ENCODE data around the gene KCNN4.
"Not testable (repeated sequence)": the region's sequence is repeated elsewhere in the genome, so short reads cannot be mapped to it uniquely, and the experiment has no call there.

Gene KCNN4

DNA sequence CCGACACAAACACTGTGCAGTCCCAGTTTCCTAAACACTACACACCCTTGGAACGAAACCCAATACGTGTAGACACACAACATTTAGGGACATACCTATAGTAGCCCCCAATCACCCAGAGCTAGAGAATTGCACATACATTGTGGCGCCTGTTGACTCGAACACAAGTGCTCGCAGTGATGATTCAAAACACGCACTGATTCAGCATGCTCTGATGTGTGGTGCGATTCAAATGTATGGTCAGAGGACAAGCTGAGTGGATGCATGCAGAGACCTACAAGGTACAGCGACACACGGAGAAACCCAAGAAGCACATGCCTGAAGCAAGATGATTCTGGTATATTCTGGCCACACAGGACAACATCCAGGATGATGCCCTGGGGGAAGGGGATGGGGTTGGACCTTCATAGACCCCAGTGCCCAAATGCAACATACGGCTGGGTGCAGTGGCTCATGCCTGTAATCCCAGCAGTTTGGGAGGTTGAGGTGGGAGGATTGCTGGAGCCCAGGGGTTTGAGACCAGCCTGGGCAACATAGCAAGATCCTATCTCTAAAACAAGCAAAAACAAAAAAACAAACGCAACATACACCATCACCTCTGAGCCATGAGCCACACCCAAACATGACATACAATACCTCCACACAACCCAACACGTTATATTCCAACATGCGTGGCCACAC is 997 bp upstream of the KCNN4 start:
- H3K9ac ChIP-seq (ENCODE audit: low read depth, low read length) = no peak overlapping the region
- H3K27me3 ChIP-seq (ENCODE audit: control insufficient read depth, insufficient read depth, low read length) = no peaks in the 10 kb centered on the region
- no peak overlapping the region for H3K27ac ChIP-seq (ENCODE audit: low read depth, low read length)
- H3K9me3 ChIP-seq (ENCODE audit: control insufficient read depth, insufficient read depth, low read length) = no peaks in the 10 kb centered on the region
- no peak overlapping the region for H3K4me3 ChIP-seq (ENCODE audit: low read depth, low read length)
- no peaks in the 10 kb centered on the region for H3K36me3 ChIP-seq (ENCODE audit: control insufficient read depth, insufficient read depth, low read length)
- peaks cover 21% of the 10 kb centered on the region for H3K4me1 ChIP-seq (ENCODE audit: control insufficient read depth, insufficient read depth, low read length)

- Histone ChIP-seq H3K9me3 (ENCODE audit: control insufficient read depth, insufficient read depth, low read length) (no peaks in the 10 kb centered on the region), H3K27ac (ENCODE audit: low read depth, low read length) (no peak overlapping the region), H3K27me3 (ENCODE audit: control insufficient read depth, insufficient read depth, low read length) (peaks cover 9% of the 10 kb centered on the region), H3K36me3 (ENCODE audit: control insufficient read depth, insufficient read depth, low read length) (no peaks in the 10 kb centered on the region), H3K4me3 (ENCODE audit: low read depth, low read length) (no peak overlapping the region), H3K9ac (ENCODE audit: low read depth, low read length) (no peak overlapping the region), H3K4me1 (ENCODE audit: control insufficient read depth, insufficient read depth, low read length) (peaks cover 21% of the 10 kb centered on the region)
Observed at GRCh38 chr19:43779820-43780219, 953 bp downstream of the KCNN4 start.

DNA sequence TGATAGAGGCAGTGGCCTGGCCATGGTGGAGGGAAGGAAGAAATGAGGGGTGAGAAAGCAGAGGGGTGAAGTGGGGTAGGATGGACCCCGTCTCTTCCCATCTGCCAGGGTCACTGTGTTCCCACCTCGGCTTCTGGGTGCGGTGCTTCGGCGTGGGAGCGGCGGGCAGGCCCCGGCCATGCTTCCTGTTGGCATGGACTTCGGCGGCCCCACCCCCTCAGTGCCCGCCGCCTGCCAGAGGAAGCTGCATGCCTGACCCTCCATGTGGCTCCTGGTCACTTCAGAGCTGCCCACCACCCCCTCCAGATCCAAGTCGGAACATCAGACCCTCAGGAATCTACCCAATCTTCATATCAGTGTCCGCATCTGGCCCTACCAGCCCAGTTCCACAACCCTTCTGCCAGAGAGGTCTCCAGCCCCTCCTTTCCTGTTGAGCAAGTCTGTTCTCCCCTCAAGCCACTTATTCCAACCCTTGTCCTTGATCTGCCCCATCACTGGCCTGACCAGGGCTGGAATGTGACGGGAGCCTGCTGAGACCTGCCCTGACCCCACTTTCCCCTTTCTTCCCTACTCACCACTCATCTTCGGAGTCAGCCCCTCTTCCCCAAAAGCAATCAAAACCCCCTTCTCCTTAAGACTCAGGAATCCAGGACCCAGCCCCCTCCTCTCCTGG is 1.5 kb downstream of the KCNN4 start:
- no peak overlapping the region for H3K9ac ChIP-seq (ENCODE audit: low read depth, low read length)
- peaks cover 13% of the 10 kb centered on the region for H3K27me3 ChIP-seq (ENCODE audit: control insufficient read depth, insufficient read depth, low read length)
- peaks cover 21% of the 10 kb centered on the region for H3K4me1 ChIP-seq (ENCODE audit: control insufficient read depth, insufficient read depth, low read length)
- no peaks in the 10 kb centered on the region for H3K9me3 ChIP-seq (ENCODE audit: control insufficient read depth, insufficient read depth, low read length)
- H3K36me3 ChIP-seq (ENCODE audit: control insufficient read depth, insufficient read depth, low read length) = no peaks in the 10 kb centered on the region
- no peak overlapping the region for H3K27ac ChIP-seq (ENCODE audit: low read depth, low read length)
- H3K4me3 ChIP-seq (ENCODE audit: low read depth, low read length) = no peak overlapping the region

DNA sequence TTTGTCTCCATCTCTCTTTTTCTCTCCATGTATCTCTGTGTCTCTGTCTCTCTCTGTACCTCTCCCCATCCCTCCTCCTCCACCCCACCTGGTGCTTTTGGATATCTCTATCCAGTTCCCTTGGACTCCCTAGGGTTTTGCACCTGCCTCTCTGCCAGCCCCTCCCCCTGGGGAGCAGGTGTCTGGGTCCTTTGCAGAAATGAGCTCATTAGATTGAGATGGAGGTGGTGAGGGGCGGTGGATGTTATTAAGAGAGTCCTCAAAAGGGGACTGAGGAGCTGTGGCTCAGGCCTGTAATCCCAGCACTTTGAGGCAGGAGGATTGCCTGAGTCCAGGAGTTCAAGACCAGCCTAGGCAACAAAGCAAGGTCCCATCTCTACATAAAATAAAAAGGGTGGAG is 2.1 kb downstream of the KCNN4 start:
- Histone ChIP-seq H3K27ac (ENCODE audit: low read depth, low read length) (no peak overlapping the region), H3K9ac (ENCODE audit: low read depth, low read length) (no peak overlapping the region)

DNA sequence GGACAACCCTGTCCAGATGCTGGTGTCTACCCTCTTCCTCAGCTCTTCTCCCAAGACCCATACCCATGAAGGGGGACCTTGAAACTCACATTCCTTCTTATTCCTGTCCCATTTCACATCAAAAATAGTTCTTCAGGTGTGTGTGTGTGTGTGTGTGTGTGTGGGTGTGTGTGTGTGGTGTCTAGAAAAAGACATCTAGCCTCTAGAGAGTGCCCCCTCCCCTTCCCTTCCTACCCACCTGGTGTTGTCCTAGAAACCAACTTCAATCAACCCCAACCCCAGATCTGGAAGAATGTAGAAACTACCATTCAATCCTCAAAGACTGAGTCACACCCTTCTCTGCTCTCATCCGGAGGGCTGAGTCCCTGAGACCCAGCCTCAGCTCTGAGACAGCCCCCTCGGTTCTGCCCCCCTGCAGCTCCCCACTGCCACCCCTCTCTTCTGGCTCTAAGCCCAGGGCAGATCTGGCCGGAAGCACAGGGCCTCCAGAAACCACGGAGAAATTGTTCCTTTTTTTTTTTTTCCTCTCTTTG is 3.5 kb downstream of the KCNN4 start:
- Histone ChIP-seq H3K9me3 (ENCODE audit: control insufficient read depth, insufficient read depth, low read length) (no peaks in the 10 kb centered on the region), H3K27me3 (ENCODE audit: control insufficient read depth, insufficient read depth, low read length) (peaks cover 34% of the 10 kb centered on the region), H3K36me3 (ENCODE audit: control insufficient read depth, insufficient read depth, low read length) (no peaks in the 10 kb centered on the region), H3K9ac (ENCODE audit: low read depth, low read length) (no peak overlapping the region), H3K4me3 (ENCODE audit: low read depth, low read length) (no peak overlapping the region), H3K27ac (ENCODE audit: low read depth, low read length) (peak overlapping the region; percentile 51), H3K4me1 (ENCODE audit: control insufficient read depth, insufficient read depth, low read length) (peaks cover 31% of the 10 kb centered on the region)

More for the DNA sequence above, 2.1 kb downstream of the KCNN4 start:
- Histone ChIP-seq H3K9me3 (ENCODE audit: control insufficient read depth, insufficient read depth, low read length) (no peaks in the 10 kb centered on the region), H3K4me1 (ENCODE audit: control insufficient read depth, insufficient read depth, low read length) (peaks cover 26% of the 10 kb centered on the region), H3K36me3 (ENCODE audit: control insufficient read depth, insufficient read depth, low read length) (no peaks in the 10 kb centered on the region), H3K27me3 (ENCODE audit: control insufficient read depth, insufficient read depth, low read length) (peaks cover 19% of the 10 kb centered on the region), H3K4me3 (ENCODE audit: low read depth, low read length) (no peak overlapping the region)

- no peak overlapping the region for H3K9ac ChIP-seq (ENCODE audit: low read depth, low read length)
- peaks cover 36% of the 10 kb centered on the region for H3K27me3 ChIP-seq (ENCODE audit: control insufficient read depth, insufficient read depth, low read length)
- H3K9me3 ChIP-seq (ENCODE audit: control insufficient read depth, insufficient read depth, low read length) = no peaks in the 10 kb centered on the region
- H3K36me3 ChIP-seq (ENCODE audit: control insufficient read depth, insufficient read depth, low read length) = no peaks in the 10 kb centered on the region
- peaks cover 31% of the 10 kb centered on the region for H3K4me1 ChIP-seq (ENCODE audit: control insufficient read depth, insufficient read depth, low read length)
- H3K4me3 ChIP-seq (ENCODE audit: low read depth, low read length) = no peak overlapping the region
- H3K27ac ChIP-seq (ENCODE audit: low read depth, low read length) = no peak overlapping the region
Observed at GRCh38 chr19:43776286-43776685, 4.5 kb downstream of the KCNN4 start.

DNA sequence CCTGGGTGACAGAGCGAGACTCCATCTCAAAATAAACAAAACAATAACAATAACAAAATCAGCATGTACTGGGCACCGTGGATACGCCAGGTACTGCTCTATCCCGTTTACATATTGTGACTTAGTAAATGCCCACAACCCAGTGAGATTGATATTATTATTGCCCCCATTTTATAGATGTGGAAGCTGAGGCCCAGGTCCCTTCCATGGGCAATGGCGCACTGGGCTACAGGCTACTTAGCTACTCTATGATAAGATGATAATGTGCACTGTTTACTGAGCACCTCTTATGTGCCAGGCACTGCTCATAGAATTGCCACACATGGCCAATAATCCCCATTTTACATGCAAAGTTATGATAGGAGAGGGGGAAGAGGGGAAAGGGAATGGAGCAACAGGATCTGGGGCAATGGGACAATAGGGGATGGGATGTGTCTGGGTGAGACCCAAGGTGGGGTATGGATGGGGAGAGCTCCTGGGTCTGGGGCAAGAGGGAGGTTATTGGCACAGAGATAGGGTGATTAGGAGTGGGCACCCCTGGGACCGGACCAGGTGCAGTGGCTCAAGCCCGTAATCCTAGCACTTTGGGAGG is 5.4 kb downstream of the KCNN4 start:
- Histone ChIP-seq H3K4me1 (ENCODE audit: control insufficient read depth, insufficient read depth, low read length) (peaks cover 31% of the 10 kb centered on the region), H3K36me3 (ENCODE audit: control insufficient read depth, insufficient read depth, low read length) (no peaks in the 10 kb centered on the region), H3K9me3 (ENCODE audit: control insufficient read depth, insufficient read depth, low read length) (no peaks in the 10 kb centered on the region), H3K9ac (ENCODE audit: low read depth, low read length) (no peak overlapping the region), H3K4me3 (ENCODE audit: low read depth, low read length) (no peak overlapping the region), H3K27ac (ENCODE audit: low read depth, low read length) (no peak overlapping the region), H3K27me3 (ENCODE audit: control insufficient read depth, insufficient read depth, low read length) (peaks cover 36% of the 10 kb centered on the region)

GRCh38 chr19:43774940-43775258 is 5.9 kb downstream of the KCNN4 start:
- not testable (repeated sequence) for H3K9ac ChIP-seq (ENCODE audit: low read depth, low read length); H3K36me3 ChIP-seq (ENCODE audit: control insufficient read depth, insufficient read depth, low read length); H3K27ac ChIP-seq (ENCODE audit: low read depth, low read length); H3K9me3 ChIP-seq (ENCODE audit: control insufficient read depth, insufficient read depth, low read length)
- Histone ChIP-seq H3K4me3 (ENCODE audit: low read depth, low read length) (peak overlapping the region; percentile 71; the same call in 1 of the 2 replicates), H3K27me3 (ENCODE audit: control insufficient read depth, insufficient read depth, low read length) (peaks cover 36% of the 10 kb centered on the region), H3K4me1 (ENCODE audit: control insufficient read depth, insufficient read depth, low read length) (peaks cover 30% of the 10 kb centered on the region)

DNA sequence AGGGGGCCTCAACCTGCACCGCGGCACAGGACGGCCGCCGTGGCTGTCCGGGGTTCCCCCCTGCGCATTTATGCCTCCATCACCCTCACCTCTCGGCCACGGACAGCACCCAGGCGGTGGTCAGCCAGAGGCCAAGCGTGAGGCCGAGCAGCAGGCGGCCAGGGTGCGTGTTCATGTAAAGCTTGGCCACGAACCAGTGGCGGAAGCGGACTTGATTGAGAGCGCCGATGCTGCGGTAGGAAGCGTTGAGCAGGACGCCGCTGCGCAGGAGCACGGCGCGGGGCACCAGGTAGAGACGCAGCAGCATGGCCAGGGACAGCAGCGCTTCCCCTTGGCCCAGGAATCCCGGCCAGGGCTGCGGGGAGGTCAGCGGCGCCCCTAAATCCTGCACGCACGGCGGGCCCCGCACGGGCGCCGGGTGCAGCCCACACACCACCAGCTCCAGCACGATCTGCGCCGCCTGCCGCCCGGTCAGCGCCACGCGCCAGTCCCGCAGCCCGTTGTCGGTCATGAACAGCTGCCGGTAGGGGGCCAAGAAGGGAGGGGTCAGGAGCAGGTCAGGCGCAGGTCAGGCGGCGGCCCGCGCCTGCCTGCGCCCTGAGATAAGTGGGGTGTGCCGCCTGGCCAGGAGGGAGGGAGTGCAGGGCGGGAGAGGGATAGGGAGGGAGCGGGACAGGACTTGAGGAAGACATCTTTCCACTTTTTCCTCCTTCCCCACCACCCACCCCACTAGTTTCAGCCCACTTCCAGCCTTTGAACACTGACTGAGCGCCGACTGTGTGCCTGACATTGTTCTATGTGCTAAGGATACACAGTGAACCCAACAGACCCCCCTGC is 6.5 kb downstream of the KCNN4 start:
- H3K9me3 ChIP-seq (ENCODE audit: control insufficient read depth, insufficient read depth, low read length) = no peaks in the 10 kb centered on the region
- no peaks in the 10 kb centered on the region for H3K36me3 ChIP-seq (ENCODE audit: control insufficient read depth, insufficient read depth, low read length)
- peaks cover 24% of the 10 kb centered on the region for H3K4me1 ChIP-seq (ENCODE audit: control insufficient read depth, insufficient read depth, low read length)
- peaks cover 36% of the 10 kb centered on the region for H3K27me3 ChIP-seq (ENCODE audit: control insufficient read depth, insufficient read depth, low read length)
- peak overlapping the region; percentile 71 for H3K4me3 ChIP-seq (ENCODE audit: low read depth, low read length)
- H3K9ac ChIP-seq (ENCODE audit: low read depth, low read length) = no peak overlapping the region; the same call in 1 of the 2 replicates
- H3K27ac ChIP-seq (ENCODE audit: low read depth, low read length) = no peak overlapping the region

DNA sequence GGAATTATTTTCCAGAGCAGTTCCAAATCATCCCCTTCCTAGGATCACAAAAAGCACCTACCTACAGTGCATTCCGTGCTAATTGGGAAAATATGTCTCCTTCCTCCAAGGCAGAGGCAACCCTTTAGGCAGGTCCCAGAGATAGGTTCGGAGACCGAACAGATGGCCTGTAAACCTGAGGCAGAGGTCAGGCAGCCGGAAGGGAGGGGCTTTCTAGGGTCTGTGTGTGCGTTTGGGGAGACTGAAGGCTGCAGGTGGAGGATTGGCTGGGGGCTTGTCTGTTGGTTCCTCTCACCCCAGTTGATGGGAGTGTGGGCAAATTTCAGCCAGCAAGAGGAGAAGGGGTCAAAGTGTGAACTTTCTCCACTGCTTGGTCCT is 7.1 kb downstream of the KCNN4 start:
- Histone ChIP-seq H3K9ac (ENCODE audit: low read depth, low read length) (no peak overlapping the region; the same call in 1 of the 2 replicates), H3K9me3 (ENCODE audit: control insufficient read depth, insufficient read depth, low read length) (no peaks in the 10 kb centered on the region), H3K4me1 (ENCODE audit: control insufficient read depth, insufficient read depth, low read length) (peaks cover 22% of the 10 kb centered on the region), H3K27ac (ENCODE audit: low read depth, low read length) (no peak overlapping the region), H3K36me3 (ENCODE audit: control insufficient read depth, insufficient read depth, low read length) (no peaks in the 10 kb centered on the region), H3K4me3 (ENCODE audit: low read depth, low read length) (peak overlapping the region; percentile 71), H3K27me3 (ENCODE audit: control insufficient read depth, insufficient read depth, low read length) (peaks cover 36% of the 10 kb centered on the region)

All from HUES48 (cell line).